HG02571 (cell line): ENCODE data around the gene SEMA3A.
"Not testable (repeated sequence)": the region's sequence is repeated elsewhere in the genome, so short reads cannot be mapped to it uniquely, and the experiment has no call there.

Experiments used
- ATAC-seq: cut with Tn5 transposase; IDR thresholded peaks from one replicate; pipeline ENCODE4 v1.9.1; 2021; ENCODE audit warnings: mild to moderate bottlenecking, moderate library complexity; ENCODE audit not compliant: unreplicated experiment

The SEMA3A gene

GRCh38 chr7:84194484-84195271, at the start of gene SEMA3A:
TSS of gene SEMA3A (minus strand) at chr7:84194789. CDS start at chr7:84194586, 203 bp downstream.
- ATAC-seq = no peak

GRCh38 chr7:84243037-84243436, 48.4 kb upstream of the SEMA3A start:
- not testable (repeated sequence) for ATAC-seq

- no peak for ATAC-seq
Measured at GRCh38 chr7:84238596-84238995, 44.0 kb upstream of the SEMA3A start.

GRCh38 chr7:84237533-84238173, 43.1 kb upstream of the SEMA3A start:
- ATAC-seq = no peak

DNA sequence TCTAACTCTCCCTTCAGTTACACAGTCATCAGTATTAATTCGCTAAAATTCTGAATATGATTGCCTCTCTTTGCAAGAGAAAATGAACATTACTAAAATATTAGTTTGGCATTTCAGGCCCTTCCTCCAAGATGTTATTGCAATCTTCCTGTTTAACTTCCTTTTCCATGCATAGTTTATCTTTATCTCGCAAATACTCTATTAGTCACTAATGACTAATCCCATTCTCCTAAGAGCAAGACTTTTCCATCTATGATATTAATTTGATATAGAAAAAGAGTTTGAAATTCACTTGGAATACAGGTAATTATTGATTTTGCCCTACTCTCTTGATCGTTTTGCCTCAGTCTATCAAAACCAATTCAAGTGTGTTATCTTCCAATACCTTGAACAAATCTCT, 41.8 kb upstream of the SEMA3A start:
- ATAC-seq = no peak

- ATAC-seq = no peak
Measured at GRCh38 chr7:84232646-84233045, 38.1 kb upstream of the SEMA3A start.

DNA sequence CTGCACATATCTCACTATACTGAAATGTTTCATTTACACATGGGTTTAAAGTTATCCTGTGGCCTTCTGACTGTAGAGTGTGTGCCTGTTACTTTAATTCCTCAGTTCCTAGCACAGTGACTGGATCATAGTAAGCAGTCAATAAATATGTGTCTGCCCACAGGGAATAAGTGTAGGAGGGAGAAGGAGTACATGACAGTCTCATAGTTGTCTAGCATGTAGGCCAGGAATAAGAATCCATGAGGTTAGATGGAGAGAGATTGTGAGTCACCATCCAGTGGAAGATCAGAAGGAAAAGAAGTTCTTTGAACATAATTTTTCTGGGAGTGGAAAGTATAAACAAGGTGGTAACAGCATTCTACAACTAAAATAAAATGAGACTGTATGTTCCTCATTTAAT, 36.6 kb upstream of the SEMA3A start:
- no peak for ATAC-seq

DNA sequence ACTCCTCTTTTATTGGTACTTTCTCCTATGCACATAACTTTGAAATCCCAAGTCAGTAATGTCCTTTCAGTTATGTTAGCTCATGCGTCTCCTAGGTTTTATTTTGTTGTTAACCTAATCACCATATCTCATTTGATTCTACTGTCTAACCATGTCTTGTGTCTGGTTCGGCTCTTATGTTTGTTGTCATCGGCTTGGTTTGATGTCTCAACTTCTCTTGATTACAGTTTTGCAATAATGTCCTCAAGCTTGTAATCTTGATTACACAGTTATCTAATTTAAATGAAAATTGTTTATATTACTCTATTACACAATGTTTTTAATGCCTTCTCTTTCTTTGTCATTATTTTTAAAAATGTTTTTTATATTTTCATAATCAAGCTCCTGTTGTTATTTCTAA, 35.9 kb upstream of the SEMA3A start:
- ATAC-seq = no peak

GRCh38 chr7:84228526-84228925, 33.9 kb upstream of the SEMA3A start:
- ATAC-seq = no peak

GRCh38 chr7:84226759-84227158, 32.2 kb upstream of the SEMA3A start:
- ATAC-seq = no peak

- ATAC-seq = no peak
Measured at GRCh38 chr7:84224505-84224904, 29.9 kb upstream of the SEMA3A start.

DNA sequence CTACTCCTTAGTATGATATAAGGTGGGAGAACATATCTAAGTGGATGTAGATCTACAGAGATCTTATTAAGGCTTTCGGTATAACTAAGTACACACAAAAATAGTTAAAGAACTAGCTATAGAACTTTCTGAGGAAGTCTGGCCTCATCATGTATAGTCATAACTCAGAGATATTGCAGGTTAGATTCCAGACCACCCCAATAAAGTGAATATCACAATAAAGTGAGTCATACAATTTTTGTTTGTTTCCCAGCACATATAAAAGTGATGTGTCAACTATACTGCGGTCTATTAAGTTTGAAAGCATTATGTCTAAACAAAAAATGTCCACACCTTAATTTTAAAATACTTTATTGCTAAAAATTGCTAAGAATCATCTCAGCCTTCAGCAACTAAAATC, 24.7 kb upstream of the SEMA3A start:
- ATAC-seq = no peak

DNA sequence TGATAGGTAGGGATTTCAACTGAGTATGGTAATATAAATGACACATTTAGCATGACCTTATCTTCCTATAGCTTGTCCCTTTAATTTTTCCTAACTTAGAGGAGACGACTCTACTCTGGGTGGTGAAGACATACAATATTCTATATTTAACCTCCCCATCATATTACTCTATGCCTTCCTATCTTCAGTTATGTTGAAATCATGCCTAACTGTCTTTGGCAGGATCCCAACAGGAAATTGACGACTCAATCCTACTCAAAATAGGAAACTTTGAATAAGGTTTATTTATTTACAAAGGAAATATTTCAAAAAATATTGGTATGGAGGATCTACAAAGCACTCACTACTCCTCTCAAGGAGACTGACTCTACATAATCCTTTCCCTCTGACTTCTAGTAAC, 24.1 kb upstream of the SEMA3A start:
- ATAC-seq = no peak

DNA sequence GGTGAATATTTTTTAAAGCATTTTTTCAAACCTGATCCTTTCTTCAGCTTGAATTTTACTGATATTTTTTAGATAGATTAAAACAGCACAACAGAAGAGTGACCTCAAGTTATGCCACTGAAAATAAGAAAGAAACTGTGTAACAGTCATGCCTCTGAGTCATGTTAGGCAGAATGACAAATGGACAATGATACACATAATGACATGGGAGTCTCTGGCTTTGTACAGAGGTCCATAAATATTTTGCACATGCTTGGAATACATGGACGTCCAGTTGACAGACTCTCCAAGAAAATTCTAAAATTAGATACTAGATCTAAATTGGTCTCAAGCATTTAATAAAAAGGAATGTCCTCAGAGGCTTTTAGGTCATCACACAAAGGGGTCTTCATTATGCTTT, 21.9 kb upstream of the SEMA3A start:
- no peak for ATAC-seq

DNA sequence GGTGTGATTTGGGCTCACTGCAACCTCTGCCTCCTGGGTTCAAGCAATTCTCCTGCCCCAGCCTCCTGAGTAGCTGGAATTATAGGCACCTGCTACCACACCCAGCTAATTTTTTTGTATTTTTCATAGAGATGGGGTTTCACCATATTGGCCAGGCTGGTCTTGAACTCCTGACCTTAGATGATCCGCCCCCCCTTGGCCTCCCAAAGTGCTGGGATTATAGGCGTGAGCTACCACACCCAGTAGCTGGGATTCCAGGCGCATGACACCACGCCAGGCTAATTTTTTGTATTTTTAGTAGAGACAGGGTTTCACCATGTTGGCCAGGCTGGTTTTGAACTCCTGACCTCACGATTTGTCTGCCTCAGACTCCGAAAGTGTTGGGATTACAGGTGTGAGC, 20.2 kb upstream of the SEMA3A start:
- not testable (repeated sequence) for ATAC-seq

DNA sequence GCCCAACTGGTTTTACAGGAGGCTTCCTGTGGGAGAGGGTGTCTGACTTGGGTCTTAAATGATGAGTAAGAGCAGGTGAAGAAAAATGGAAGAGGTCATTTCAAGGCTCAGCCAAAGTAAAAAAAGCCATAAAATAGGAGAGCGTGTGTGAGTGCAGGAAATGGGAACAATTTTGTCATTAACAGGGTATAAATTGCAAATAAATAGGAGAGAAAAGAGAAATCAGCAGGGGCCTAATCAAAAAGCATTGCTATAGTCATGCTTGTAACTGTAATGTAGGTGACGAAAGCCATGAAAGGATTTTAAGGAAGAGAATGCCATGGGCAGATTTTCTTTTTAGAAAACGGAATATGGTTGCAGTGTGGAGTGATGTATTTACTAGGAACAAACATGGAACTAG, 15.7 kb upstream of the SEMA3A start:
- no peak for ATAC-seq

DNA sequence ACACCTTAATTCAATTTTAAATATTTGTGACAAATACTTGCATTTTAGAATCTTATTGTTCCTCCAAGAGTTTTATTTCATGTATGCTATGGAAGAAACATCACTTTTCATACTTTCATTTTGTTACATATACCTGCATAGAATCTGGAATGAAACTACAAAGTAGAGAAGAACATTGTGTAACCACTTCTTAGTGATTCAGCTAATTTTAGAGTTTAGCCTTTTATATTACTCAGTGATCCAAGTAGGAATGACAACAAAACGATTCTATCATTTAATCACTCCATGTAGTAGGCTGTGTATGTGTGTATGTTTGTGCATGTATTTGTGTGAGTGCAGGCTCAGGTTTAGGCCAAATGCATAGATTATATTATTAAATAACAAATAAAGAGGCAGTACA, 14.4 kb upstream of the SEMA3A start:
- no peak for ATAC-seq

GRCh38 chr7:84207615-84208014, 13.0 kb upstream of the SEMA3A start:
- no peak for ATAC-seq

- ATAC-seq = no peak
Measured at GRCh38 chr7:84207025-84207424, 12.4 kb upstream of the SEMA3A start.

- ATAC-seq = no peak
Measured at GRCh38 chr7:84204655-84205054, 10.1 kb upstream of the SEMA3A start.

- ATAC-seq = no peak
Measured at GRCh38 chr7:84202855-84203254, 8.3 kb upstream of the SEMA3A start.

DNA sequence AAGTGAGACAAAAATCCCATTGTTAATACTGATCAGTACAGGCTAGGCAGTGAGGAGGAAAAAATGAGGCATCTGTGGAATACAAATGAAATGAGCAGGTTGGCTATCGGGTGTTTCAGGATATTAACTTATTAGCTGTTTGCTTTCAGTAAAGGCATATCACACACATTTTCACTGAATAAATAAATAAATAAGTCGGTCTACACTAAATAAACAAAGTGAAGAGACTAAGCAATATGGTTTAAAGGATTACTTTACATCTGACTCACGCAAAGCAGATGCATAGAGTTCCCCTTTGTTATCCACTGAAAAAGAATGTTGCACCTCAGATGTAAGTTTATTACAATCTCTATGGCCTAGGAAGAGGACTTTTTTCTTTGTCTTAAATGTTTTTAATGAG, 6.3 kb upstream of the SEMA3A start:
- no peak for ATAC-seq

DNA sequence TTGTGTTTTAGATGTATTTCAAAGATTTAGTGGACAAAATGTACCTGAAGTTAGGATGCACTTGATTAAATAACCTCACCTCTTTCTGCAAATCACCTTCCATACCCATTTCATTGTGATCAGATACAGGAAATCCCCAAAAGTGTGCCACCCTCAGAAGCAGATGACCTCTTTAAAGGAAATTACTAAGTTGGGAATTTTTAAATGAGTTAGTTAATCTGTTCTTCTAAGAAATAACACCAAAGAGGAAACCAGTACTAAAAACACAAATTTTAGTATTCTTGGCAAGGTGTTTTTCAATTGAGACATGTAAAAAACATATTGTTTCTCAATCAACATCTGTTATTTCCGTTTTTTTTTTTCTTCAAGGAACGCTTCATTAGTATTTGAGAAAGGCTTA, 4.6 kb upstream of the SEMA3A start:
- ATAC-seq = no peak
